ENCODE measurements around the gene CACNA1A.

DNA sequence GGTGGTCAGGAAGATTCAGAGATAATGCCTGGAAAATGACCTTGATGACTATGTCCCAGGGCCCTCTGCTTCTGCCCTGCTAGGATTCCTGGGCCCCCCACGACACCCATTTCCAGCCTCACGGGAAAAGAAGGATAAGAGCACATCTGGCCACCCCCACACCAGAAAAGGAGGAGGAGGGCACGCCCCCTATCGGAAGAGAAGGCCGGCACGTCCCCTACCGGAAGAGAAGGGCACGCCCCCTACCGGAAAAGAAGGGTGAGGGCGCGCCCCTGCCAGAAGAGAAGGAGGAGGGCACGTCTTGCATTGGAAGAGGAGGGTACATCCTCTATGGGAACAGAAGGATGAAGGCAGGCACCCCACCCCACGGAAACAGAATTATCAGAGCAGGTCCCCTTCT, 271.8 kb downstream of the CACNA1A start:
- TF ChIP-seq POLR2AphosphoS5 (IDR thresholded peaks at IDR 0.05; ENCODE audit: low read depth) (no peak), GABPA (IDR thresholded peaks at IDR 0.05; ENCODE audit: low read depth) (no peak)
- TF ChIP-seq, protein P1, sequence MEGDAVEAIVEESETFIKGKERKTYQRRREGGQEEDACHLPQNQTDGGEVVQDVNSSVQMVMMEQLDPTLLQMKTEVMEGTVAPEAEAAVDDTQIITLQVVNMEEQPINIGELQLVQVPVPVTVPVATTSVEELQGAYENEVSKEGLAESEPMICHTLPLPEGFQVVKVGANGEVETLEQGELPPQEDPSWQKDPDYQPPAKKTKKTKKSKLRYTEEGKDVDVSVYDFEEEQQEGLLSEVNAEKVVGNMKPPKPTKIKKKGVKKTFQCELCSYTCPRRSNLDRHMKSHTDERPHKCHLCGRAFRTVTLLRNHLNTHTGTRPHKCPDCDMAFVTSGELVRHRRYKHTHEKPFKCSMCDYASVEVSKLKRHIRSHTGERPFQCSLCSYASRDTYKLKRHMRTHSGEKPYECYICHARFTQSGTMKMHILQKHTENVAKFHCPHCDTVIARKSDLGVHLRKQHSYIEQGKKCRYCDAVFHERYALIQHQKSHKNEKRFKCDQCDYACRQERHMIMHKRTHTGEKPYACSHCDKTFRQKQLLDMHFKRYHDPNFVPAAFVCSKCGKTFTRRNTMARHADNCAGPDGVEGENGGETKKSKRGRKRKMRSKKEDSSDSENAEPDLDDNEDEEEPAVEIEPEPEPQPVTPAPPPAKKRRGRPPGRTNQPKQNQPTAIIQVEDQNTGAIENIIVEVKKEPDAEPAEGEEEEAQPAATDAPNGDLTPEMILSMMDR (IDR thresholded peaks at IDR 0.05; ENCODE audit: insufficient read depth, low read length) = peak; percentile 11
- TF ChIP-seq, protein P2, sequence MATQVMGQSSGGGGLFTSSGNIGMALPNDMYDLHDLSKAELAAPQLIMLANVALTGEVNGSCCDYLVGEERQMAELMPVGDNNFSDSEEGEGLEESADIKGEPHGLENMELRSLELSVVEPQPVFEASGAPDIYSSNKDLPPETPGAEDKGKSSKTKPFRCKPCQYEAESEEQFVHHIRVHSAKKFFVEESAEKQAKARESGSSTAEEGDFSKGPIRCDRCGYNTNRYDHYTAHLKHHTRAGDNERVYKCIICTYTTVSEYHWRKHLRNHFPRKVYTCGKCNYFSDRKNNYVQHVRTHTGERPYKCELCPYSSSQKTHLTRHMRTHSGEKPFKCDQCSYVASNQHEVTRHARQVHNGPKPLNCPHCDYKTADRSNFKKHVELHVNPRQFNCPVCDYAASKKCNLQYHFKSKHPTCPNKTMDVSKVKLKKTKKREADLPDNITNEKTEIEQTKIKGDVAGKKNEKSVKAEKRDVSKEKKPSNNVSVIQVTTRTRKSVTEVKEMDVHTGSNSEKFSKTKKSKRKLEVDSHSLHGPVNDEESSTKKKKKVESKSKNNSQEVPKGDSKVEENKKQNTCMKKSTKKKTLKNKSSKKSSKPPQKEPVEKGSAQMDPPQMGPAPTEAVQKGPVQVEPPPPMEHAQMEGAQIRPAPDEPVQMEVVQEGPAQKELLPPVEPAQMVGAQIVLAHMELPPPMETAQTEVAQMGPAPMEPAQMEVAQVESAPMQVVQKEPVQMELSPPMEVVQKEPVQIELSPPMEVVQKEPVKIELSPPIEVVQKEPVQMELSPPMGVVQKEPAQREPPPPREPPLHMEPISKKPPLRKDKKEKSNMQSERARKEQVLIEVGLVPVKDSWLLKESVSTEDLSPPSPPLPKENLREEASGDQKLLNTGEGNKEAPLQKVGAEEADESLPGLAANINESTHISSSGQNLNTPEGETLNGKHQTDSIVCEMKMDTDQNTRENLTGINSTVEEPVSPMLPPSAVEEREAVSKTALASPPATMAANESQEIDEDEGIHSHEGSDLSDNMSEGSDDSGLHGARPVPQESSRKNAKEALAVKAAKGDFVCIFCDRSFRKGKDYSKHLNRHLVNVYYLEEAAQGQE (IDR thresholded peaks at IDR 0.05; ENCODE audit: insufficient replicate concordance, low read depth) = no peak
